HCT116 (cell line): ENCODE measurements around the gene C1R. TPM values are rescaled to one million over a fixed set of nuclear protein-coding genes. Genes with fewer than 3 reads are reported as not detected.

ENCODE experiments used
- ATAC-seq: fragments of 200-7000 bp; cut with Tn5 transposase; 2 replicates; pipeline ENCODE4 v1.9.1; 2020; ENCODE audit warnings: mild to moderate bottlenecking, moderate library complexity
- BruUV-seq: library from RNA; stranded (reverse); fragments of 400-500 nt; replicated peaks from 2 replicates; lab custom pipeline; 2021; lab: Mats Ljungman, UMichigan
- CTCF ChIA-PET: fragments of 300-600 bp; sonication (Branson Sonifier 250); formaldehyde crosslinking; loops from one replicate; lab custom pipeline; 2021; ENCODE audit warnings: antibody characterized with exemption; lab: Charles Lee
- POLR2A ChIA-PET: fragments of 300-600, 350-600 bp; sonication (Branson Sonifier 250); formaldehyde crosslinking; loops from one replicate; lab custom pipeline; 2021; ENCODE audit warnings: antibody characterized with exemption; lab: Charles Lee
- RAD21 ChIA-PET, 2 experiments: fragments of 300-600 bp; sonication (Branson Sonifier 250); formaldehyde crosslinking; loops; one replicate each; lab custom pipeline; 2023; ENCODE audit warnings: low total read pairs in 2 of 2; ENCODE audit not compliant: uncharacterized antibody in 2 of 2, unreplicated experiment in 2 of 2, low non-redundant PET in 1 of 2; lab: Charles Lee
- DNase-seq: peaks from one replicate; pipeline ENCODE4 v3.0.0-alpha.2; 2010; ENCODE audit warnings: low read depth, low spot score
- H2AFZ ChIP-seq: fragments of 200-600 bp; shearing (Covaris generic), sonication (generic); 2 replicates; pipeline ENCODE4 v1.6.1; 2017; ENCODE audit warnings: low read depth, mixed run types, mixed read lengths, antibody characterized with exemption, low read length; ENCODE audit not compliant: poor library complexity, severe bottlenecking
- H3K27ac ChIP-seq: 2 replicates; pipeline ENCODE4 v1.5.1; 2012; ENCODE audit warnings: low read depth, low read length
- H3K27me3 ChIP-seq: fragments of 200-600 bp; sonication (generic); 2 replicates; pipeline ENCODE4 v1.6.1; 2016; ENCODE audit warnings: mixed run types, low read length, mixed read lengths; ENCODE audit not compliant: insufficient read depth
- H3K36me3 ChIP-seq, 2 experiments: fragments of 200-500 bp in 1 of 2; fragments of 200-600 bp in 1 of 2; sonication (Bioruptor generic) in 1 of 2; sonication (generic) in 1 of 2; 2 replicates each; pipeline versions ENCODE4 v1.5.1 to v1.6.1; 2014 to 2016; ENCODE audit warnings: low read length in 2 of 2, inconsistent platforms in 1 of 2, mixed read lengths in 1 of 2, mixed run types in 1 of 2; ENCODE audit not compliant: insufficient read depth in 2 of 2, control insufficient read depth in 1 of 2
- H3K4me1 ChIP-seq, 2 experiments: fragments of 200-600 bp in 1 of 2; sonication (generic) in 1 of 2; 2 replicates each; pipeline versions ENCODE4 v1.5.1 to v1.6.1; 2012 to 2017; ENCODE audit warnings: low read length in 2 of 2, inconsistent platforms in 1 of 2, mild to moderate bottlenecking in 1 of 2, mixed read lengths in 1 of 2, mixed run types in 1 of 2, moderate library complexity in 1 of 2; ENCODE audit not compliant: insufficient read depth in 2 of 2, control insufficient read depth in 1 of 2
- H3K4me2 ChIP-seq: fragments of 200-600 bp; sonication (generic); 2 replicates; pipeline ENCODE4 v1.6.1; 2017; ENCODE audit warnings: mixed run types, low read length, mixed read lengths
- H3K4me3 ChIP-seq, 2 experiments: fragments of 200-600 bp in 1 of 2; sonication (generic) in 1 of 2; replicated peaks in 1 of 2; 2 replicates each; pipeline ENCODE4 v1.5.1; 2011 to 2016; ENCODE audit warnings: low read length in 2 of 2, control low read depth in 1 of 2, low read depth in 1 of 2, mild to moderate bottlenecking in 1 of 2, mixed read lengths in 1 of 2, mixed run types in 1 of 2
- H3K79me2 ChIP-seq: fragments of 200-600 bp; sonication (generic); 2 replicates; pipeline ENCODE4 v1.6.1; 2017; ENCODE audit warnings: mild to moderate bottlenecking, mixed run types, low read length, moderate library complexity, mixed read lengths; ENCODE audit not compliant: insufficient read depth
- H3K9ac ChIP-seq: fragments of 200-600 bp; sonication (generic); 2 replicates; pipeline ENCODE4 v1.6.1; 2016; ENCODE audit warnings: low read length, mixed read lengths
- H3K9me2 ChIP-seq: fragments of 200-600 bp; sonication (generic), shearing (Covaris generic); 2 replicates; pipeline ENCODE4 v1.6.1; 2017; ENCODE audit warnings: mixed run types, mild to moderate bottlenecking, moderate library complexity; ENCODE audit not compliant: insufficient read depth
- H3K9me3 ChIP-seq, 2 experiments: fragments of 200-500 bp in 1 of 2; fragments of 200-600 bp in 1 of 2; sonication (Bioruptor generic) in 1 of 2; sonication (generic) in 1 of 2; 2 replicates each; pipeline ENCODE4 v1.6.1; 2014 to 2017; ENCODE audit warnings: low read length in 2 of 2, mixed read lengths in 2 of 2, inconsistent platforms in 1 of 2, low read depth in 1 of 2, mild to moderate bottlenecking in 1 of 2, mixed run types in 1 of 2, moderate library complexity in 1 of 2; ENCODE audit not compliant: control insufficient read depth in 1 of 2, insufficient read depth in 1 of 2
- H4K20me1 ChIP-seq: fragments of 200-600 bp; sonication (generic), shearing (Covaris generic); 2 replicates; pipeline ENCODE4 v1.6.1; 2017; ENCODE audit warnings: mixed run types, mild to moderate bottlenecking, moderate library complexity; ENCODE audit not compliant: insufficient read depth
- ELF1 ChIP-seq: IDR thresholded peaks from 2 replicates; pipeline ENCODE4 v1.6.1; 2012; ENCODE audit warnings: low read depth, borderline replicate concordance
- RAD21 ChIP-seq: IDR thresholded peaks from 2 replicates; pipeline ENCODE4 v1.6.1; 2012; ENCODE audit warnings: low read depth, mild to moderate bottlenecking
- SIN3A ChIP-seq: IDR thresholded peaks from 2 replicates; pipeline ENCODE4 v1.6.1; 2012; ENCODE audit warnings: low read depth
- SP1 ChIP-seq: IDR thresholded peaks from 2 replicates; pipeline ENCODE4 v1.6.1; 2012; ENCODE audit warnings: low read depth
- TCF7L2 ChIP-seq: IDR thresholded peaks from 2 replicates; pipeline ENCODE4 v1.7.0; 2011; ENCODE audit warnings: borderline replicate concordance, inconsistent platforms; ENCODE audit not compliant: insufficient read depth, insufficient read length; ENCODE audit errors: extremely low read depth
- ZFX ChIP-seq: fragments of 450-650 bp; IDR thresholded peaks from 2 replicates; pipeline ENCODE4 v1.6.1; 2017
- intact Hi-C: fragments of 100-400 bp; cut with micrococcal nuclease; formaldehyde crosslinking; loops from 2 replicates; pipeline ENCODE4 v1.10.0; 2022
- total RNA-seq: library from RNA; stranded (reverse); gene quantifications from one replicate; pipeline ENCODE4 v1.2.1, GENCODE V29; 2021; ENCODE audit not compliant: unreplicated experiment
- TF ChIP-seq, protein P1 (sequence below), 3 experiments: fragments of 200-600 bp in 1 of 3; sonication (generic) in 1 of 3; IDR thresholded peaks in 2 of 3; conservative IDR thresholded peaks in 1 of 3; 2 replicates each; pipeline ENCODE4 v1.5.1; 2012 to 2017; ENCODE audit warnings: low read depth in 2 of 3, low read length in 2 of 3, antibody characterized with exemption in 1 of 3, borderline replicate concordance in 1 of 3, control low read depth in 1 of 3, mild to moderate bottlenecking in 1 of 3, mixed read lengths in 1 of 3, mixed run types in 1 of 3, moderate library complexity in 1 of 3; ENCODE audit not compliant: insufficient read depth in 1 of 3
- TF ChIP-seq, protein P2 (sequence below): IDR thresholded peaks from 2 replicates; pipeline ENCODE4 v1.6.1; 2012
- TF ChIP-seq, protein P3 (sequence below): IDR thresholded peaks from 2 replicates; pipeline ENCODE4 v1.6.1; 2011; ENCODE audit warnings: mild to moderate bottlenecking, low read length, moderate library complexity; ENCODE audit not compliant: insufficient replicate concordance; ENCODE audit errors: extremely low read depth

Gene C1R
- total RNA-seq, 1 experiment from 2014 or later: 4.3 TPM

DNA sequence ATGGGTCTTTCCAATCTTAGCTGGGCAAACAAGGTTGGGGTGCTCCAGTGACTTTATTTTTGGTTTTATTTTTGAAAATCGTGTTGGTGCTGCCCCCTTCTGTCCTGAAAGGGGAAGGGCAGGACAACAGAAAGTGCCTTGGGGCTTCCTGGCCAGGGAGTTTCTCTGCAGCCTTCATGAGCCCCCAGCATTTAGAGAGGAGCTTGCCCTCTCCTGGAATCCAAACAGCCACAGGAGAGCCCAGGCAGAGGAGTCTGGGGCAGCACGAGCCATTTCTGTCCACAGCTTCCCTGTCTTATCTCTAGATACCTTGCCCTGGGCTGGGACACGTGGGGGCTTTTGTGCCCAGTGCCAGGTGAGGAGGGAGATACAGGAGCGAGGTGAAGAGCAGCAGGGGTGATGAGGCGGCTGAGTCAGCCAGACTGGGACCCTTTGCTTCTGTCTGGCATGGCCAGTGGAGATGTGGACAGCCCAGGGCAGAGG, 21.2 kb upstream of the C1R start:
- ChIA-PET RAD21 (interaction anchor here in 1 of 2 experiments (0.7 kb wide), 1 partner anchor 169 kb away, joined by 4 read pairs; no protein-coding TSS in a partner anchor), CTCF (interaction anchor here (0.9 to 2.0 kb wide), 6 partner anchors 108 to 244 kb away, joined by 3 to 12 read pairs (median 6); partner anchors contain the start of genes C12orf57 and RNU7-1), POLR2A (interaction anchor here (0.7 to 3.6 kb wide), 2 partner anchors 152 to 169 kb away, joined by 3 to 29 read pairs; partner anchors contain the start of genes C12orf57 and RNU7-1)
- Histone ChIP-seq H3K4me1 (peaks cover 4 to 9% of the 10 kb centered on the region in 2 experiments; a peak in 2 of 4 replicates), H3K79me2 (peaks cover 2% of the 10 kb centered on the region; the same call in 1 of the 2 replicates), H3K9ac (no peak overlapping the region), H2AFZ (no peak overlapping the region), H3K27me3 (no peaks in the 10 kb centered on the region), H3K4me3 (no peak overlapping the region), H3K9me2 (no peaks in the 10 kb centered on the region), H3K9me3 (no peaks in the 10 kb centered on the region), H3K36me3 (peaks cover 0 to 4% of the 10 kb centered on the region in 2 experiments; a peak in 1 of 4 replicates), H4K20me1 (no peaks in the 10 kb centered on the region), H3K4me2 (no peak overlapping the region), H3K27ac (no peak overlapping the region)
- intact Hi-C loops: no loop called here
- peak; percentile 12; the same call in 1 of the 2 replicates for ATAC-seq
- no peak for DNase-seq
- BruUV-seq: no TSS peak
- TF ChIP-seq TCF7L2 (no peak), RAD21 (peak; percentile 73)
- TF ChIP-seq, protein P1, sequence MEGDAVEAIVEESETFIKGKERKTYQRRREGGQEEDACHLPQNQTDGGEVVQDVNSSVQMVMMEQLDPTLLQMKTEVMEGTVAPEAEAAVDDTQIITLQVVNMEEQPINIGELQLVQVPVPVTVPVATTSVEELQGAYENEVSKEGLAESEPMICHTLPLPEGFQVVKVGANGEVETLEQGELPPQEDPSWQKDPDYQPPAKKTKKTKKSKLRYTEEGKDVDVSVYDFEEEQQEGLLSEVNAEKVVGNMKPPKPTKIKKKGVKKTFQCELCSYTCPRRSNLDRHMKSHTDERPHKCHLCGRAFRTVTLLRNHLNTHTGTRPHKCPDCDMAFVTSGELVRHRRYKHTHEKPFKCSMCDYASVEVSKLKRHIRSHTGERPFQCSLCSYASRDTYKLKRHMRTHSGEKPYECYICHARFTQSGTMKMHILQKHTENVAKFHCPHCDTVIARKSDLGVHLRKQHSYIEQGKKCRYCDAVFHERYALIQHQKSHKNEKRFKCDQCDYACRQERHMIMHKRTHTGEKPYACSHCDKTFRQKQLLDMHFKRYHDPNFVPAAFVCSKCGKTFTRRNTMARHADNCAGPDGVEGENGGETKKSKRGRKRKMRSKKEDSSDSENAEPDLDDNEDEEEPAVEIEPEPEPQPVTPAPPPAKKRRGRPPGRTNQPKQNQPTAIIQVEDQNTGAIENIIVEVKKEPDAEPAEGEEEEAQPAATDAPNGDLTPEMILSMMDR (IDR thresholded peaks at IDR 0.05 in 2 of 3, conservative IDR thresholded peaks at IDR 0.05 in 1 of 3; ENCODE audit: borderline replicate concordance in 1 of 3, insufficient read depth in 1 of 3, low read depth in 2 of 3, low read length in 2 of 3): peak; percentile 74 to 88 (median 82)

DNA sequence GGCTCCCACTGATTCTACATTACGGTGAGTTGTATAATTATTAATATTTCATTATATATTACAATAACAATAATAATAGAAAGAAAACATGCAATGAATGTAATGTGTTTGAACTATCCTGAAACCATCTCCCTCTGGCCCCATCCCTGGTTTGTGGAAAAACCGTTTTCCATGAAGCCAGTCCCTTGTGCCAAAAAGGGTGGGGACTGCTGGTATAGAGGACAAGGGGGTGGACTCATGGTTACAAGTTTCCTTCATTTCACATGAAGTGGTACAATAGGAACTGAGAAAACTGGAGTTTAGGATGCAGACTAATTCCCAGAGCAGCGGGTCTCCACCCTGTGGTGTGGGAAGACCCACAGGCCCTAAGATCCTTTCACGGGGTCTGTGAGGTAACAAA, 19.8 kb upstream of the C1R start:
- Histone ChIP-seq H3K4me2 (no peak overlapping the region), H3K9ac (no peak overlapping the region), H3K79me2 (peaks cover 16% of the 10 kb centered on the region), H4K20me1 (no peaks in the 10 kb centered on the region), H3K27ac (no peak overlapping the region), H3K4me3 (no peak overlapping the region), H2AFZ (no peak overlapping the region), H3K36me3 (peaks cover 0 to 4% of the 10 kb centered on the region in 2 experiments; a peak in 1 of 4 replicates), H3K9me3 (0 out of 4 replicates have a peak, but pooled peaks cover 0 to under 1% of the 10 kb centered on the region in 2 experiments), H3K9me2 (no peaks in the 10 kb centered on the region), H3K4me1 (peaks cover 4 to 16% of the 10 kb centered on the region in 2 experiments; a peak in 3 of 4 replicates), H3K27me3 (no peaks in the 10 kb centered on the region)
- CTCF ChIA-PET: interaction anchor here (1.7 to 2.0 kb wide), 3 partner anchors 166 to 243 kb away, joined by 7 to 8 read pairs (median 7); partner anchors contain the start of genes C12orf57 and RNU7-1
- no TSS peak for BruUV-seq
- DNase-seq (no peak), ATAC-seq (no peak)
- intact Hi-C loops: no loop called here
- RAD21 ChIA-PET: interaction anchor here in 1 of 2 experiments (1.1 kb wide), 1 partner anchor 168 kb away, joined by 5 read pairs; the partner anchor contains the start of genes C12orf57 and RNU7-1
- POLR2A ChIA-PET: interaction anchor here (3.6 kb wide), 1 partner anchor 167 kb away, joined by 29 read pairs; the partner anchor contains the start of genes C12orf57 and RNU7-1
- TF ChIP-seq ELF1: no peak
- TF ChIP-seq SIN3A: no peak
- TF ChIP-seq ZFX: no peak
- no peak for TF ChIP-seq SP1
- TF ChIP-seq TCF7L2: no peak
- TF ChIP-seq, protein P2, sequence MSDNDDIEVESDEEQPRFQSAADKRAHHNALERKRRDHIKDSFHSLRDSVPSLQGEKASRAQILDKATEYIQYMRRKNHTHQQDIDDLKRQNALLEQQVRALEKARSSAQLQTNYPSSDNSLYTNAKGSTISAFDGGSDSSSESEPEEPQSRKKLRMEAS: no peak
- TF ChIP-seq, protein P1 (IDR thresholded peaks at IDR 0.05 in 2 of 3, conservative IDR thresholded peaks at IDR 0.05 in 1 of 3; ENCODE audit: borderline replicate concordance in 1 of 3, insufficient read depth in 1 of 3, low read depth in 2 of 3, low read length in 2 of 3): no peak
- TF ChIP-seq, protein P3, sequence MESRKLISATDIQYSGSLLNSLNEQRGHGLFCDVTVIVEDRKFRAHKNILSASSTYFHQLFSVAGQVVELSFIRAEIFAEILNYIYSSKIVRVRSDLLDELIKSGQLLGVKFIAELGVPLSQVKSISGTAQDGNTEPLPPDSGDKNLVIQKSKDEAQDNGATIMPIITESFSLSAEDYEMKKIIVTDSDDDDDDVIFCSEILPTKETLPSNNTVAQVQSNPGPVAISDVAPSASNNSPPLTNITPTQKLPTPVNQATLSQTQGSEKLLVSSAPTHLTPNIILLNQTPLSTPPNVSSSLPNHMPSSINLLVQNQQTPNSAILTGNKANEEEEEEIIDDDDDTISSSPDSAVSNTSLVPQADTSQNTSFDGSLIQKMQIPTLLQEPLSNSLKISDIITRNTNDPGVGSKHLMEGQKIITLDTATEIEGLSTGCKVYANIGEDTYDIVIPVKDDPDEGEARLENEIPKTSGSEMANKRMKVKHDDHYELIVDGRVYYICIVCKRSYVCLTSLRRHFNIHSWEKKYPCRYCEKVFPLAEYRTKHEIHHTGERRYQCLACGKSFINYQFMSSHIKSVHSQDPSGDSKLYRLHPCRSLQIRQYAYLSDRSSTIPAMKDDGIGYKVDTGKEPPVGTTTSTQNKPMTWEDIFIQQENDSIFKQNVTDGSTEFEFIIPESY: no peak
